GM19099 (cell line): ENCODE results near the gene PAFAH1B1.

ENCODE experiments used
- POLR2A ChIP-seq: IDR thresholded peaks from 3 replicates; pipeline ENCODE4 v1.6.1; 2011; ENCODE audit warnings: low read depth; ENCODE audit not compliant: insufficient read length; ENCODE audit errors: extremely low read depth

Gene PAFAH1B1

GRCh38 chr17:2592971-2593820, at the start of gene PAFAH1B1:
PAFAH1B1 (plus strand) TSS chr17:2593654; CDS start chr17:2638289, 44,635 bp downstream.
- TF ChIP-seq POLR2A, result peak; percentile 92

GRCh38 chr17:2545393-2545792, 48.1 kb upstream of the PAFAH1B1 start:
- TF ChIP-seq POLR2A, result no peak

- TF ChIP-seq POLR2A, result no peak
Measured at GRCh38 chr17:2547176-2547575, 46.3 kb upstream of the PAFAH1B1 start.

GRCh38 chr17:2549392-2550211, 43.9 kb upstream of the PAFAH1B1 start:
- no peak for TF ChIP-seq POLR2A

- no peak for TF ChIP-seq POLR2A
Measured at GRCh38 chr17:2551493-2551892, 42.0 kb upstream of the PAFAH1B1 start.

GRCh38 chr17:2551928-2552327, 41.5 kb upstream of the PAFAH1B1 start:
- TF ChIP-seq POLR2A, result no peak

- TF ChIP-seq POLR2A, result no peak
Measured at GRCh38 chr17:2560658-2561057, 32.8 kb upstream of the PAFAH1B1 start.

- TF ChIP-seq POLR2A, result no peak
Measured at GRCh38 chr17:2562162-2562858, 31.1 kb upstream of the PAFAH1B1 start.

- TF ChIP-seq POLR2A, result no peak
Measured at GRCh38 chr17:2563061-2563460, 30.4 kb upstream of the PAFAH1B1 start.

- TF ChIP-seq POLR2A, result no peak
Measured at GRCh38 chr17:2563543-2563942, 29.9 kb upstream of the PAFAH1B1 start.

- TF ChIP-seq POLR2A, result no peak
Measured at GRCh38 chr17:2564877-2565276, 28.6 kb upstream of the PAFAH1B1 start.

- TF ChIP-seq POLR2A, result no peak
Measured at GRCh38 chr17:2566056-2566455, 27.4 kb upstream of the PAFAH1B1 start.

- TF ChIP-seq POLR2A, result no peak
Measured at GRCh38 chr17:2571523-2572303, 21.7 kb upstream of the PAFAH1B1 start.

- no peak for TF ChIP-seq POLR2A
Measured at GRCh38 chr17:2580151-2580550, 13.3 kb upstream of the PAFAH1B1 start.

- TF ChIP-seq POLR2A, result no peak
Measured at GRCh38 chr17:2580661-2581060, 12.8 kb upstream of the PAFAH1B1 start.

- no peak for TF ChIP-seq POLR2A
Measured at GRCh38 chr17:2582493-2582892, 11.0 kb upstream of the PAFAH1B1 start.
